IMR-90 (cell line): ENCODE data around the gene SEPTIN8. TPM values are rescaled to one million over a fixed set of nuclear protein-coding genes. Genes with fewer than 3 reads are reported as not detected.

Experiments
- ATAC-seq: fragments of 200-7000 bp; cut with Tn5 transposase; 2 replicates; pipeline ENCODE4 v1.9.1; 2020; ENCODE audit warnings: low read depth, mild to moderate bottlenecking, moderate library complexity
- BruUV-seq: library from RNA; stranded (reverse); fragments of 400-500 nt; replicated peaks from 2 replicates; lab custom pipeline; 2021; lab: Mats Ljungman, UMichigan
- CTCF ChIA-PET: fragments of 300-600 bp; formaldehyde crosslinking; extraction: SDS; loops from one replicate; lab custom pipeline; 2021; ENCODE audit warnings: antibody characterized with exemption; lab: Yijun Ruan, JAX
- POLR2A ChIA-PET: fragments of 300-600 bp; sonication (Branson Sonifier 250); formaldehyde crosslinking; loops from one replicate; lab custom pipeline; 2022; ENCODE audit warnings: antibody characterized with exemption; ENCODE audit not compliant: unreplicated experiment; lab: Charles Lee
- DNase-seq: peaks from one replicate; pipeline ENCODE4 v3.0.0; 2013
- H2AFZ ChIP-seq: replicated peaks from 2 replicates; pipeline ENCODE3; 2013; ENCODE audit warnings: low read length, mild to moderate bottlenecking; ENCODE audit not compliant: poor library complexity
- H2AK5ac ChIP-seq: 2 replicates; pipeline ENCODE4 v1.6.1; 2013; ENCODE audit warnings: low read depth, low read length, inconsistent platforms
- H2AK9ac ChIP-seq: replicated peaks from 2 replicates; pipeline ENCODE3; 2013; ENCODE audit warnings: mild to moderate bottlenecking, low read depth, low read length, moderate library complexity; ENCODE audit not compliant: poor library complexity
- H2BK120ac ChIP-seq: 2 replicates; pipeline ENCODE4 v1.6.1; 2013; ENCODE audit warnings: low read depth, low read length, inconsistent platforms
- H2BK15ac ChIP-seq: 3 replicates; pipeline ENCODE4 v1.6.1; 2013; ENCODE audit warnings: low read depth, low read length, inconsistent platforms
- H2BK20ac ChIP-seq: 2 replicates; pipeline ENCODE4 v1.6.1; 2013; ENCODE audit warnings: low read depth, mild to moderate bottlenecking, inconsistent platforms, low read length, moderate library complexity
- H2BK5ac ChIP-seq: 2 replicates; pipeline ENCODE4 v1.6.1; 2013; ENCODE audit warnings: mild to moderate bottlenecking, low read depth, low read length, inconsistent platforms; ENCODE audit not compliant: poor library complexity, severe bottlenecking
- H3K14ac ChIP-seq: replicated peaks from 2 replicates; pipeline ENCODE4 v1.6.1; 2013; ENCODE audit warnings: low read depth, low read length, inconsistent platforms
- H3K18ac ChIP-seq: 2 replicates; pipeline ENCODE4 v1.6.1; 2013; ENCODE audit warnings: low read depth, low read length, control low read depth
- H3K23ac ChIP-seq: 2 replicates; pipeline ENCODE4 v1.6.1; 2013; ENCODE audit warnings: low read depth, low read length, inconsistent platforms
- H3K27ac ChIP-seq: 2 replicates; pipeline ENCODE4 v1.5.1; 2013; ENCODE audit warnings: mild to moderate bottlenecking, control low read depth, low read length; ENCODE audit not compliant: insufficient read depth
- H3K27me3 ChIP-seq: 2 replicates; pipeline ENCODE4 v1.6.1; 2013; ENCODE audit warnings: low read length; ENCODE audit not compliant: control insufficient read depth, insufficient read depth
- H3K36me3 ChIP-seq: 2 replicates; pipeline ENCODE4 v1.6.1; 2013; ENCODE audit warnings: low read length, mixed read lengths; ENCODE audit not compliant: control insufficient read depth, insufficient read depth
- H3K4ac ChIP-seq: 2 replicates; pipeline ENCODE4 v1.6.1; 2013; ENCODE audit warnings: low read depth, low read length, inconsistent platforms
- H3K4me1 ChIP-seq: 2 replicates; pipeline ENCODE4 v1.6.1; 2013; ENCODE audit warnings: low read length, mixed read lengths; ENCODE audit not compliant: control insufficient read depth, insufficient read depth
- H3K4me2 ChIP-seq: 2 replicates; pipeline ENCODE4 v1.6.1; 2013; ENCODE audit warnings: low read depth, mild to moderate bottlenecking, control low read depth, low read length, moderate library complexity
- H3K4me3 ChIP-seq: 2 replicates; pipeline ENCODE4 v1.5.1; 2013; ENCODE audit warnings: low read depth, mild to moderate bottlenecking, control low read depth, low read length, moderate library complexity; ENCODE audit not compliant: insufficient read depth
- H3K56ac ChIP-seq: 2 replicates; pipeline ENCODE4 v1.6.1; 2013; ENCODE audit warnings: low read length, inconsistent platforms; ENCODE audit not compliant: insufficient read depth; ENCODE audit errors: extremely low read depth
- H3K79me1 ChIP-seq, 2 experiments: 2 replicates each; pipeline ENCODE4 v1.6.1; 2013; ENCODE audit warnings: low read length in 2 of 2, inconsistent platforms in 1 of 2, low read depth in 1 of 2
- H3K9ac ChIP-seq: 2 replicates; pipeline ENCODE4 v1.6.1; 2013; ENCODE audit warnings: low read depth, low read length, control low read depth
- H3K9me1 ChIP-seq: 2 replicates; pipeline ENCODE4 v1.6.1; 2013; ENCODE audit warnings: low read length, inconsistent platforms; ENCODE audit not compliant: insufficient read depth
- H3K9me3 ChIP-seq: 2 replicates; pipeline ENCODE4 v1.6.1; 2013; ENCODE audit warnings: low read length; ENCODE audit not compliant: control insufficient read depth, insufficient read depth
- H4K20me1 ChIP-seq: 2 replicates; pipeline ENCODE4 v1.6.1; 2013; ENCODE audit warnings: low read length, inconsistent platforms; ENCODE audit not compliant: insufficient read depth
- H4K5ac ChIP-seq: 2 replicates; pipeline ENCODE4 v1.6.1; 2013; ENCODE audit warnings: mild to moderate bottlenecking, low read depth, low read length, control low read depth
- H4K8ac ChIP-seq, 2 experiments: 2 replicates each; pipeline ENCODE4 v1.6.1; 2013; ENCODE audit warnings: low read depth in 2 of 2, low read length in 2 of 2, control low read depth in 1 of 2, inconsistent platforms in 1 of 2
- H4K91ac ChIP-seq: 2 replicates; pipeline ENCODE4 v1.6.1; 2013; ENCODE audit warnings: low read depth, low read length, inconsistent platforms; ENCODE audit not compliant: insufficient read depth
- BHLHE40 ChIP-seq: fragments of 150-350 bp; IDR thresholded peaks from 2 replicates; pipeline ENCODE4 v1.6.1; 2016; ENCODE audit warnings: mild to moderate bottlenecking, low read depth, low read length
- CEBPB ChIP-seq: IDR thresholded peaks from 2 replicates; pipeline ENCODE4 v1.6.1; 2012; ENCODE audit warnings: low read depth, low read length, improper control_type of control experiment
- CTCF ChIP-seq: conservative IDR thresholded peaks from 2 replicates; pipeline ENCODE4 v1.5.1; 2012; ENCODE audit warnings: mild to moderate bottlenecking, low read depth, low read length, improper control_type of control experiment
- FOS ChIP-seq: fragments of 150-350 bp; IDR thresholded peaks from 2 replicates; pipeline ENCODE4 v1.6.1; 2016; ENCODE audit warnings: low read depth, low read length
- MAFK ChIP-seq: IDR thresholded peaks from 2 replicates; pipeline ENCODE4 v1.6.1; 2012; ENCODE audit warnings: low read depth, low read length, improper control_type of control experiment
- MAZ ChIP-seq: IDR thresholded peaks from 2 replicates; pipeline ENCODE4 v1.6.1; 2012; ENCODE audit warnings: low read depth, mild to moderate bottlenecking, low read length, improper control_type of control experiment, moderate library complexity, borderline replicate concordance
- MXI1 ChIP-seq: IDR thresholded peaks from 2 replicates; pipeline ENCODE4 v1.6.1; 2012; ENCODE audit warnings: low read depth, mild to moderate bottlenecking, low read length, moderate library complexity, borderline replicate concordance
- NFE2L2 ChIP-seq: fragments of 150-350 bp; IDR thresholded peaks from 2 replicates; pipeline ENCODE4 v1.6.1; 2016; ENCODE audit warnings: low read depth, mild to moderate bottlenecking, low read length
- POLR2A ChIP-seq: IDR thresholded peaks from 2 replicates; pipeline ENCODE4 v1.6.1; 2012; ENCODE audit warnings: mild to moderate bottlenecking, low read depth, low read length
- RAD21 ChIP-seq: IDR thresholded peaks from 2 replicates; pipeline ENCODE4 v1.6.1; 2012; ENCODE audit warnings: low read length, improper control_type of control experiment
- SMC3 ChIP-seq: fragments of 150-350 bp; IDR thresholded peaks from 2 replicates; pipeline ENCODE4 v1.6.1; 2016; ENCODE audit warnings: low read depth, mild to moderate bottlenecking, antibody characterized with exemption, low read length, moderate library complexity
- WGBS, 2 experiments: methylation state at CpG; one replicate each; pipeline versions ENCODE4 v1.1.5 to v1.1.7; 2013; ENCODE audit warnings: missing lambda C conversion rate in 2 of 2; ENCODE audit not compliant: insufficient read length in 1 of 2; ENCODE audit errors: extremely low coverage in 2 of 2; 5-methylcytosine and 5-hydroxymethylcytosine counted together
- dilution Hi-C: fragments of 300-500 bp; cut with HindIII; formaldehyde crosslinking; loops from one replicate; pipeline ENCODE4 v1.14.3; 2018; ENCODE audit warnings: low sequenced_read_pairs; ENCODE audit not compliant: unreplicated experiment
- in situ Hi-C: fragments of 300-500 bp; cut with MboI; formaldehyde crosslinking; loops from 3 replicates; pipeline ENCODE4 v1.14.3; 2019; ENCODE audit warnings: low sequenced_read_pairs, inconsistent platforms, mixed read lengths
- intact Hi-C: fragments of 100-400 bp; cut with micrococcal nuclease; formaldehyde crosslinking; loops from 2 replicates; pipeline ENCODE4 v1.10.0; 2022
- polyA plus RNA-seq, 3 experiments: library from polyadenylated mRNA; depleted of rRNA; stranded (reverse); fragments of >200 nt; gene quantifications; 2 replicates each; pipeline ENCODE4 v1.2.3, GENCODE V29; 2012; ENCODE audit warnings: low replicate concordance in 1 of 3
- total RNA-seq: library from RNA; depleted of rRNA; stranded (reverse); fragments of >200 nt; gene quantifications from 2 replicates; pipeline ENCODE4 v1.2.3, GENCODE V29; 2012

SEPTIN8 gene
- total and polyA plus RNA-seq, 2 of the 4 experiments (the other 2 are of a cell fraction) = 56.2 to 67.2 TPM

- Histone ChIP-seq H3K56ac (no peak overlapping the region), H2BK120ac (no peak overlapping the region), H3K27ac (no peak overlapping the region), H4K5ac (no peak overlapping the region), H3K18ac (no peak overlapping the region), H4K20me1 (peaks cover 47% of the 10 kb centered on the region), H2AK5ac (no peak overlapping the region), H3K4ac (no peak overlapping the region; the same call in 1 of the 2 replicates), H2BK20ac (no peak overlapping the region), H3K4me1 (peaks cover 19% of the 10 kb centered on the region), H2AFZ (no peak overlapping the region), H3K79me1 (peaks cover 27 to 70% of the 10 kb centered on the region in 2 experiments), H3K27me3 (no peaks in the 10 kb centered on the region), H4K8ac (no peak overlapping the region), H3K9me3 (no peaks in the 10 kb centered on the region), H2BK5ac (no peak overlapping the region), H3K9me1 (peaks cover 43% of the 10 kb centered on the region), H3K23ac (0 out of 2 replicates have a peak overlapping the region, but pooled peaks have one; percentile 29), H3K36me3 (no peaks in the 10 kb centered on the region), H3K14ac (no peak overlapping the region), H2AK9ac (no peak overlapping the region), H3K4me2 (peak overlapping the region; percentile 43), H2BK15ac (no peak overlapping the region), H3K4me3 (no peak overlapping the region), H3K9ac (no peak overlapping the region), H4K91ac (no peak overlapping the region)
- POLR2A ChIA-PET = interaction anchor here (1.0 kb wide), 1 partner anchor 209 kb away, joined by 3 read pairs; no protein-coding TSS in a partner anchor
- TF ChIP-seq NFE2L2 (no peak), CEBPB (no peak), CTCF (no peak), RAD21 (no peak), POLR2A (no peak), MAZ (no peak), FOS (no peak), MXI1 (no peak), SMC3 (no peak), MAFK (no peak), BHLHE40 (no peak)
- BruUV-seq = no TSS peak
- WGBS, 2 experiments = 38% methylated on average over 1 of the region's 7 CpGs; no CpG with 5 or more reads in 1 of the 2 experiments
- dilution Hi-C loops (no loop called here), intact Hi-C loops (no loop called here), in situ Hi-C loops (no loop called here)
- no peak for ATAC-seq
- CTCF ChIA-PET = interaction anchor here (0.6 to 1.9 kb wide), 2 partner anchors 9 to 38 kb away, joined by 4 read pairs; no protein-coding TSS in a partner anchor
- DNase-seq = no peak
Measured at GRCh38 chr5:132775476-132775961, 1.5 kb downstream of the SEPTIN8 start.
